ENCODE measurements around the gene SERPINB8.

The SERPINB8 gene

DNA sequence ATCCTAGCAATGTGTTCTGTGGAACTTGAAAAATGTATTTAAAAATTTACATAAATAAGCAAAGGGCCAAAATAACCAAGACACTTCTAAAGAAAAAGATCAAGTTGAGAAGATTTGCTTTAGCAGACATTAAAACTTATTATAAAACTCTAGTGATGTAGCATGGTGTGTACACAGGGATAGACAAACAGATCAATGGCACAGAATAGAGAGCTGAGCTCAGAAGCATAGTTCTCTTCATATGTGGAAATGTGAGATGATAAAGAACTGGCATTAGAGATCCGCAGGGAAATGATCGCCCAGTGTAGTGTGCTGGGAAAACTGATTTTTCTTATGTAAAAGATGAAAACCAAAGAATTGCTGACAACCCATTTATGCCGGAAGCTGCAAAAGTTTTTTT lies 39.4 kb downstream of the SERPINB8 start:
- intact Hi-C loops (cut with micrococcal nuclease): no loop called here
- H3K4me3 Mint-ChIP-seq: no peak overlapping the region
- H3K4me1 Mint-ChIP-seq (ENCODE audit: low read depth): no peaks in the 10 kb centered on the region
- H3K36me3 Mint-ChIP-seq (ENCODE audit: low read depth): peaks cover 22% of the 10 kb centered on the region
- H3K9me3 Mint-ChIP-seq: no peaks in the 10 kb centered on the region
- no peak overlapping the region for H3K27ac Mint-ChIP-seq
- H3K27me3 Mint-ChIP-seq: no peaks in the 10 kb centered on the region

GRCh38 chr18:64011513-64011912 lies 41.6 kb downstream of the SERPINB8 start:
- Mint-ChIP-seq H3K27ac (no peak overlapping the region), H3K4me3 (no peak overlapping the region), H3K36me3 (ENCODE audit: low read depth) (peaks cover 7% of the 10 kb centered on the region), H3K9me3 (no peaks in the 10 kb centered on the region), H3K4me1 (ENCODE audit: low read depth) (no peaks in the 10 kb centered on the region), H3K27me3 (no peaks in the 10 kb centered on the region)
- intact Hi-C loops (cut with micrococcal nuclease): no loop called here

GRCh38 chr18:64017870-64018269 lies 48.0 kb downstream of the SERPINB8 start:
- intact Hi-C loops (cut with micrococcal nuclease): no loop called here
- H3K4me3 Mint-ChIP-seq: no peak overlapping the region
- no peaks in the 10 kb centered on the region for H3K27me3 Mint-ChIP-seq

DNA sequence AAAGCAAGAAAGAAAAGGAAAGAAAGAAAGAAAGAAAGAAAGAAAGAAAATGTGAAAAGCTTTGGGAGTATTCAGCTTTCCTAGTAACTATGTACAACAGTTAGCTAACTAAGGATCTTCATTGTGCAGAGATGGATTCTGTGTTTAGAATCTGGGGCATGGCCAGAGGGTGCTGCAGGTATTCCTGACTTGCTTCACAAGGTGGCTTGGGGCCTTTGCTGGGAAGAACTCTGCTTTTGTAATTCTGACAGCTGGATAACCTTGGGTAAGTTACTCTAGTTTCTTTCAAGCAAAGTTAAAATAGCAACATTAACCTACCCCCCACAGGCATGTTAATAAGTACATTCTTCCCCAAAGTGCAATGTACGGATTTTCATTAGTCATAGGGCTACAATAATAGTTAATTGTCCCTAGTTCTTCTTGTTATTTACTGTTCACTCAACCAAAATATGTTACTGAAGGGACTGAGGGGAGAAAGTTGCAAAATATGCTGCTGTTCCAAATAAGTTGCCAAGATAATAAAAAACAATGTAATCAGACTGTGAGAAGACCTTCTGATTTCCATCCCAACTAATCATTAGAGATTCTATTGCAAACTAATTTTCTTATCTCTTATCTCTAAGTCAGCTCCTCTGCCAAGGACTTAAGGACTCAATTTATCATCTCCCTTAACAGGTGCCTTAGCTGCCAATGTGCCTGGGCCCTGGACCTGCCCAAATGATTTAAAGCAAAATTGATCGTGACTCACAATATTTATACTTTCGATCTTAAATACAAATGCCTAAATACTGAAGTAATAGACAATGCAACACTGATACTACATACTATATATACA lies 50.3 kb downstream of the SERPINB8 start:
- Mint-ChIP-seq H3K4me3 (no peak overlapping the region), H3K27ac (no peak overlapping the region), H3K4me1 (ENCODE audit: low read depth) (no peaks in the 10 kb centered on the region), H3K9me3 (no peaks in the 10 kb centered on the region), H3K36me3 (ENCODE audit: low read depth) (no peaks in the 10 kb centered on the region), H3K27me3 (no peaks in the 10 kb centered on the region)
- intact Hi-C loops (cut with micrococcal nuclease): no loop called here

More at GRCh38 chr18:64017870-64018269, 48.0 kb downstream of the SERPINB8 start:
- H3K9me3 Mint-ChIP-seq: no peaks in the 10 kb centered on the region
- H3K4me1 Mint-ChIP-seq (ENCODE audit: low read depth): no peaks in the 10 kb centered on the region
- no peak overlapping the region for H3K27ac Mint-ChIP-seq
- H3K36me3 Mint-ChIP-seq (ENCODE audit: low read depth): no peaks in the 10 kb centered on the region

DNA sequence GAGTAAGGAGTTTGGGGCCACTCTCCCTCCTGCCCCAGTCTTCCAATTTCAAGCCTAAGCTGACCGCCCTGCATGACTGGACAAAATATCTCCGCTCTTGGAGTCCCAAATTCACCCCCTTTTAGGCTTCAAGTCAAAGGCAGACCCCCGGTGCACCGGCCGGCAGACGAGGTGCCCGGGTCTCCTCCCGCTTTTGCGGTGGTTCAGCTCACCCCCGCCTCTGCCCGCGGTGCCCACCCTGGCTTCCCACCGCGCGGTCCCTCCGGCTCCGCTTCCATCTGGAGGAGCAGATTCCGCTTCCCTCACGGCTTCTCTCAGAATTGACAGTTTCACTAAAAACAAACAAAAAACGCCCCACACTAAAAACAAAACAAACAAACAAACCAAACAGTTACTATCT lies 56.5 kb downstream of the SERPINB8 start:
- intact Hi-C loops (cut with micrococcal nuclease): no loop called here
- H3K27ac Mint-ChIP-seq: no peak overlapping the region
- H3K9me3 Mint-ChIP-seq: no peaks in the 10 kb centered on the region
- H3K36me3 Mint-ChIP-seq (ENCODE audit: low read depth): no peaks in the 10 kb centered on the region
- H3K4me1 Mint-ChIP-seq (ENCODE audit: low read depth): no peaks in the 10 kb centered on the region
- H3K4me3 Mint-ChIP-seq: no peak overlapping the region
- H3K27me3 Mint-ChIP-seq: no peaks in the 10 kb centered on the region

DNA sequence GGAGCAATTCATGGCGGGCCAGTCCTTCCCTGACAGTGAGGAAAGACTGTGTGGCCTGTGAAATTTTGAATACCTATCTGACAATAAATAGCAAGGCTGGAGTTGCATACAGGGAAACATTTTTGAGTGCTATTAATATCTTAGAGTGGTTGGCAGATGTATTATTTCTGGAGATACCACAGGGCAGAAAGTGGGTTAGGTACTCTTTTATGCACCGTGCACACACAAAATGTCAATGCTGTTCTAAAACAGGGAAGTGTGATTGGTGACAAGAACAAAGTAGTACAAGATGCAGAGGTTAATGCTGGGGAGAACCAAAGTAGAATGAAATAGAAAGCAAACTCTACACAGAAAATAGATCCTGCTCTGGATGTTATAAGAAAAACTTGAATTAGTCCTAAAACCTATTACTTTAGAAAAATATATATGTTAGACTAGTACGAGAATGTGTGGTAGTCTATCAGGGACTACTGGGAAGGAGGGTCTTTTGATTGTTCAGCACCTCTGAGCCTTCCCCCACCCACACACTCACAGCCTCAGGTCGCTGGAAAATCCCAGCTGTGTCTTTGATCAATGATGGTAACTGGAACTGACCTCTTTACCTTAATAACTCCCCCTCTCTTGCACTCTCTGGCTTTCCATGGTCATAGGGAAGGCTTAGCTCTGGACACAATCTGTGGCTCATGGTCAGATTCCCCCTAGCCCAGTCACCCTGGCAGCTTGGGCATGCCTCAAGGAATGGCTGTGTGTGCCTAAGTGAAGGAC lies 58.2 kb downstream of the SERPINB8 start:
- Mint-ChIP-seq H3K4me1 (ENCODE audit: low read depth) (no peaks in the 10 kb centered on the region), H3K9me3 (no peaks in the 10 kb centered on the region), H3K36me3 (ENCODE audit: low read depth) (no peaks in the 10 kb centered on the region), H3K27me3 (no peaks in the 10 kb centered on the region), H3K27ac (no peak overlapping the region), H3K4me3 (no peak overlapping the region)
- intact Hi-C loops (cut with micrococcal nuclease): no loop called here

- no peak overlapping the region for H3K4me3 Mint-ChIP-seq
- H3K4me1 Mint-ChIP-seq (ENCODE audit: low read depth): no peaks in the 10 kb centered on the region
- no peak overlapping the region for H3K27ac Mint-ChIP-seq
- H3K9me3 Mint-ChIP-seq: no peaks in the 10 kb centered on the region
- H3K36me3 Mint-ChIP-seq (ENCODE audit: low read depth): no peaks in the 10 kb centered on the region
- no peaks in the 10 kb centered on the region for H3K27me3 Mint-ChIP-seq
- intact Hi-C loops (cut with micrococcal nuclease): no loop called here
Measured at GRCh38 chr18:64029096-64029495, 59.2 kb downstream of the SERPINB8 start.

DNA sequence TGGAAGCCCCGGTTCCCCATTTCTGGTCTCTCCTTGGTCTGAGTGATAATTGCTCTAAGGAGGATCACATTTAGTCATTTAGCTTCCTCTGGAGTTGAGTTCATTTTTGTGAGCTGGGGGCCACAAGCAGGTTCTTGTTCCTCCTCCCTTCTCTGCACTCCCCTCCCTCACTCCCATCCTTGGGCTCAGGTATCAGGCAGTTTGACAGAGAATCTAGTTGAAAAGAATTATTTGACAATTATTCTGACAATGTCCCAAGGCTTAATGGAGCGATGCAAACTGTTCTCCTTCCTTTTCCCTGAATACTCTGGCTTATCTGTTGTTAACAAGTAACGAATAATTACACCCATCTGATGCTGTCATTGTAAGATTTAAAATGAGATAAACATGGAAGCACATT lies 61.5 kb downstream of the SERPINB8 start:
- no peak overlapping the region for H3K27ac Mint-ChIP-seq
- no peaks in the 10 kb centered on the region for H3K9me3 Mint-ChIP-seq
- H3K36me3 Mint-ChIP-seq (ENCODE audit: low read depth): no peaks in the 10 kb centered on the region
- intact Hi-C loops (cut with micrococcal nuclease): loop anchor here (10.0 kb wide), 1 partner anchor 373 kb away; no protein-coding TSS in a partner anchor
- no peaks in the 10 kb centered on the region for H3K4me1 Mint-ChIP-seq (ENCODE audit: low read depth)
- no peak overlapping the region for H3K4me3 Mint-ChIP-seq
- H3K27me3 Mint-ChIP-seq: no peaks in the 10 kb centered on the region

GRCh38 chr18:64032312-64032711 lies 62.4 kb downstream of the SERPINB8 start:
- H3K9me3 Mint-ChIP-seq: no peaks in the 10 kb centered on the region
- H3K27me3 Mint-ChIP-seq: no peaks in the 10 kb centered on the region
- intact Hi-C loops (cut with micrococcal nuclease): loop anchor here (10.0 kb wide), 1 partner anchor 372 kb away; no protein-coding TSS in a partner anchor
- H3K27ac Mint-ChIP-seq: no peak overlapping the region
- H3K36me3 Mint-ChIP-seq (ENCODE audit: low read depth): no peaks in the 10 kb centered on the region
- H3K4me1 Mint-ChIP-seq (ENCODE audit: low read depth): no peaks in the 10 kb centered on the region
- no peak overlapping the region for H3K4me3 Mint-ChIP-seq

DNA sequence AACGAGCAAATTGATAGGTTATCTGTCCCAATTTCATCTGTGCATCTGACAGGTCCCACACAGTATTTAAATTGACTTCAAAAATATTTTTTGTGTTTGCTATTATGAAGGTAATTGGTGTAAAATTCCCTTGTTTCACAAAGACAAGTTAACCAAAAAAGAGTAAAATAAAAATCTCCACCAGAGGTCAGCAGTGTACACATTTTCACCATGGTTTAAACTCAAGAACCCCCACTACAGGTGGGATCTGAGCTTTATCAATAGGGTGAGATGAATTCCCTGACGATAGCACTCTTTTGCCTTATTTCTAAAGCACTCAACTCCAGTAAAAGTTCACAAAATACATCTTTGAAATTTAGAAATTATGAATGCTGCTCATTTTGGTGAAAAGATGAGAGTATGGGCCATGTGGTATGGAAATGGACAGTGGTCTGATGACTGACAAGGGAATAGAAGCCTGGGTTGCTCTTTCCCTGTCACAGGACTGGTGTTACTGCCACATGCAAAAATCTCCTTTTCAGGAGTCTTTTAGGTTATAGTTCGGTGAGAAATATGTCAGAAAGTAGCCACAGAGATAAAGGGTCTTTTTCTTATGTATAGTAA lies 68.0 kb downstream of the SERPINB8 start:
- Mint-ChIP-seq H3K27me3 (no peaks in the 10 kb centered on the region), H3K36me3 (ENCODE audit: low read depth) (no peaks in the 10 kb centered on the region), H3K4me1 (ENCODE audit: low read depth) (no peaks in the 10 kb centered on the region), H3K9me3 (peaks cover 8% of the 10 kb centered on the region), H3K4me3 (no peak overlapping the region), H3K27ac (no peak overlapping the region)
- intact Hi-C loops (cut with micrococcal nuclease): loop anchor here (5.0 to 10.0 kb wide), 2 partner anchors 367 to 1054 kb away; no protein-coding TSS in a partner anchor

All from dendritic cell treated with granulocyte-macrophage colony-stimulating factor and Interleukin-4, amounts not matched to agents 40 ng/mL and 50 ng/mL, for 4 days (primary cell).